Stomach (tissue), 4 donors: ENCODE results near the gene TBX6.

Source experiments
- CTCF ChIP-seq, 7 experiments: fragments of 450-650 bp in 4 of 7; fragments of 200-600 bp in 3 of 7; sonication (generic) in 3 of 7; IDR thresholded peaks; one replicate each; pipeline ENCODE4 v1.5.1; 2016 to 2019; ENCODE audit warnings: antibody characterized with exemption in 7 of 7, control low read depth in 2 of 7, mild to moderate bottlenecking in 1 of 7
- EP300 ChIP-seq: sonication (generic); formaldehyde crosslinking; IDR thresholded peaks from one replicate; pipeline ENCODE4 v1.6.1; 2017; ENCODE audit warnings: antibody characterized with exemption
- POLR2A ChIP-seq, 4 donors: fragments of 450-650 bp; IDR thresholded peaks; one replicate each; pipeline ENCODE4 v1.6.1; 2016; ENCODE audit warnings: antibody characterized with exemption in 4 of 4, control low read depth in 2 of 4, mild to moderate bottlenecking in 1 of 4, moderate library complexity in 1 of 4
- POLR2AphosphoS5 ChIP-seq, 3 donors: sonication (generic); formaldehyde crosslinking; IDR thresholded peaks; one replicate each; pipeline ENCODE4 v1.6.1; 2016; ENCODE audit warnings: antibody characterized with exemption in 3 of 3

DNA sequence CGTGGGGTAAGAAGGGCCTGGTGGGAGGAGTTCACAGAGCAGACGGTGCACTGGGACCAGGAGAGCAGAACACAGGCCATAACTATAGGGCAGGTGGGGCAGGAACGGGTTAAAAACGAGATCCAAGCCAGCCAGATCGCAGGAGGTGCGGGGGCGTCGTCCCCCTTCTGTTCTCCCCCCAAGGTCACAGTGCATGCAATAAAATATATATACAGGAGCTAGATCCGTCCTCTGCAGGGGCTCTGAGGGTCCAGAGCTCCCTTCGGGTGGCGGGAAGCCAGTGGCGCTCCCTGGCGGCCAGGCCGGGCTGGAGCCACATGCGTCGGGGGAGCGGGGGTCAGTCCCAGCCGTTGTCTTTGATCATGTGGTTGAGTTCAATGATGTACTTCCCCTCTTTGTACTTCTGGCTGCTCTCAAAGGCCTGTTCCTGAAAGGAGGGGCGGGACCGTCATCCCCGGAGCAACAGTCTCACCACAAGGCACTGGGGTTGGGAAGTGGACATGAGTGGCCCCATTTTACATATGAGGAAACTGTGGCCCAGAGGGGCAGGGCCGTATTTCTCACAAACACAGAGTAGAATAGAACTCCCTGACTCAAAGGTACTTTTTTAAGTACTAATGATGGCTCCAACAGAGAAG, 768 bp upstream of the TBX6 start:
- peak; percentile 20 to 56 (median 49) for TF ChIP-seq POLR2AphosphoS5 (IDR thresholded peaks at IDR 0.05)
- peak in 4 of 7 experiments; percentile 15 to 49 (median 36) for TF ChIP-seq CTCF (IDR thresholded peaks at IDR 0.05)
- TF ChIP-seq POLR2A (IDR thresholded peaks at IDR 0.05), result no peak
- no peak for TF ChIP-seq EP300
